IPS-18a (cell line): ENCODE data around the gene NUCB2.
"Not testable (repeated sequence)": the region's sequence is repeated elsewhere in the genome, so short reads cannot be mapped to it uniquely, and the experiment has no call there.

Experiments
- H3K27ac ChIP-seq: one replicate; pipeline ENCODE4 v1.5.1; 2013; ENCODE audit warnings: low read length
- H3K27me3 ChIP-seq: one replicate; pipeline ENCODE4 v1.6.1; 2013; ENCODE audit warnings: mild to moderate bottlenecking, low read length; ENCODE audit not compliant: control insufficient read depth, insufficient read depth
- H3K36me3 ChIP-seq: one replicate; pipeline ENCODE4 v1.6.1; 2013; ENCODE audit warnings: low read depth, low read length; ENCODE audit not compliant: control insufficient read depth
- H3K4me1 ChIP-seq: one replicate; pipeline ENCODE4 v1.6.1; 2013; ENCODE audit warnings: low read depth, low read length; ENCODE audit not compliant: control insufficient read depth
- H3K4me3 ChIP-seq: one replicate; pipeline ENCODE4 v1.5.1; 2013; ENCODE audit warnings: low read length
- H3K9ac ChIP-seq: one replicate; pipeline ENCODE4 v1.6.1; 2013; ENCODE audit warnings: mild to moderate bottlenecking, low read length, moderate library complexity
- H3K9me3 ChIP-seq: one replicate; pipeline ENCODE4 v1.6.1; 2013; ENCODE audit warnings: low read depth, low read length; ENCODE audit not compliant: control insufficient read depth

NUCB2 gene

DNA sequence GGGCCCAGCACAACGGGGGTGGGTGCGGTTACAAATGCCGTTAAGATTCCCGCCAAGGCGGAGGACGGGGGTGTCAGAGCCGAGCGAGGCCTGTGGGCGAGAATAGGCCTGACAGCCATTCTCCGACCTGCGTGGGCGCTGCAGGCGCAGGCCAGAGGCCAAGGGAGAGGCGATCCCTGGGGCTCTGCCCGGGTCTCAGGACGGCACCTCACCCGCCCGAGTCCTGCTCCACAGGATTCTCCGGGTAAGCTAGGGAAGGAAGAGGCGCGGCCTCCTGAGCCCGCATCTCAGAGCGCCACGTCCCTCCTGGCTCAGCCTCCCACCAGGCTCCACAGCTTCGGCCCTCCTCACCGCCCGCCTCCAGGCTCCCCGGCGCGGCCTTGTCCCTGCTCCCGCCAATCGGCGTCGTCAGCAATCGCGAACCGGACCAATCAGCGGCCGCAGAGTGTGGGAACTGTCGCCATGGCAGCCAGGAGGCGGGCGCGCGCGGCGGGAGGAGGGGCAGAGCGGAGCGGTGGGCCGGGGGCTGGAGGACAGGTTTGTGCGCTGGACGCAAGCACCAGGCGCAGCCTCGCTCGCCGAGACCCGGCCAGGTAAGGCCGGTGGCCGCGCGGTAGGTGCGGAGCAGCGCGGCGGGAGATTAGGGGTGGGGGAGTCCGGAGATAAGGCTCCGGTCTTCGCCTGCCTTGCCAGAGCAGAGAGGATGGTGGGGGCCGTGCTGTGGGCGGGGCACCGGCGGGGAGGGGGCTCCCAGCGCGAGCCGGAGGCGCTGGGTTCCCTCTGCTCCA lies at the start of gene NUCB2:
NUCB2 (plus strand) TSS at position 504 of the 788 bp plus-strand sequence. CDS start 18,585 bp downstream, outside the sequence.
- Histone ChIP-seq H3K36me3 (no peaks in the 10 kb centered on the region), H3K9ac (peak within 1 kb of the TSS; percentile 71), H3K27ac (no peak within 1 kb of the TSS), H3K4me3 (peak within 1 kb of the TSS; percentile 69), H3K4me1 (peaks cover 7% of the 10 kb centered on the region), H3K9me3 (no peaks in the 10 kb centered on the region), H3K27me3 (peaks cover 14% of the 10 kb centered on the region)

DNA sequence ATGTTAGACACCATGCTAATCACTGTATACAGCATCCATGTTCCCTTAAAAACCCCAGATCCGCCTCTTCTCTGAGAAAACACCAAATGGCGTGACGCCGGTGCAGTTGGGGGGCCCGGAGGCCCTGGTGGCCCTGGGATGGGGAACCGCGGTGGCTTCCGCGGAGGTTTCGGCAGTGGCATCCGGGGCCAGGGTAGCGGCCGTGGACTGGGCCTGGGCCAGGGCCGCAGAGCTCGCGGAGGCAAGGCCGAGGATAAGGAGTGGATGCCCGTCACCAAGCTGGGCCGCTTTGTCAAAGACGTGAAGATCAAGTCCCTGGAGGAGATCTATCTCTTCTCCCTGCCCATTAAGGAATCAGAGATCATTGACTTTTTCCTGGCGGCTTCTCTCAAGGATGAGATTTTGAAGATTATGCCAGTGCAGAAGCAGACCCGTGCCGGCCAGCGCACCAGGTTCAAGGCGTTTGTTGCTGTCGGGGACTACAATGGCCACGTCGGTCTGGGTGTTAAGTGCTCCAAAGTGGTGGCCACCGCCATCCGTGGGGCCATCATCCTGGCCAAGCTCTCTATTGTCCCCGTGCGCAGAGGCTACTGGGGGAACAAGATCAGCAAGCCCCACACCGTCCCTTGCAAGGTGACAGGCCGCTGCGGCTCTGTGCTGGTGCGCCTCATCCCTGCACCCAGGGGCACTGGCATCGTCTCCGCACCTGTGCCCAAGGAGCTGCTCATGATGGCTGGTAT lies 48.2 kb upstream of the NUCB2 start:
- not testable (repeated sequence) for H3K4me1 ChIP-seq, H3K4me3 ChIP-seq, H3K27me3 ChIP-seq, H3K27ac ChIP-seq, H3K9me3 ChIP-seq, H3K9ac ChIP-seq, H3K36me3 ChIP-seq

GRCh38 chr11:17229481-17230152 lies 46.9 kb upstream of the NUCB2 start:
- no peak overlapping the region for H3K9ac ChIP-seq
- no peaks in the 10 kb centered on the region for H3K36me3 ChIP-seq
- no peaks in the 10 kb centered on the region for H3K27me3 ChIP-seq
- no peak overlapping the region for H3K27ac ChIP-seq
- H3K4me3 ChIP-seq = no peak overlapping the region
- no peaks in the 10 kb centered on the region for H3K4me1 ChIP-seq
- H3K9me3 ChIP-seq = no peaks in the 10 kb centered on the region

GRCh38 chr11:17230867-17231851 lies 45.4 kb upstream of the NUCB2 start:
- Histone ChIP-seq H3K9ac (no peak overlapping the region), H3K36me3 (no peaks in the 10 kb centered on the region), H3K27me3 (no peaks in the 10 kb centered on the region), H3K9me3 (no peaks in the 10 kb centered on the region), H3K4me1 (no peaks in the 10 kb centered on the region), H3K4me3 (no peak overlapping the region), H3K27ac (no peak overlapping the region)

DNA sequence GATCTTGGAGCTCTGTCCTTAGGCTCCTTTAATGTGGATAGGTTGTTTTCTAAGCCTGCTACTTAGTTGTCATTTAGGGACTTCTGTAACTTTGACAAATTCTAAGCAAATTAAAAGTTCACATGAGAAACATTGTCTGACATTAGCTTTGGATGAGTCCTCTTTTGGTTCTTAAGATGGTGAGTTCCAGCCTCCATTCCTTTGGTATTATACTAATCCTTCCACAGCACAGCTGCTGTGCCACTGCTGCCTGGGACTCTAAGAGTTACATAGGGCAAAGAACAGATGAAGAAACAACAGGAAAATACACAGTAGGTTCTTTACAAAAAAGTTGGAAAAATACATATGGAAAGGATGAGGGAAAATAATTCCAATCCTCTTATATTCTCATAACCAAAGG lies 43.4 kb upstream of the NUCB2 start:
- Histone ChIP-seq H3K27ac (no peak overlapping the region), H3K27me3 (no peaks in the 10 kb centered on the region), H3K9me3 (no peaks in the 10 kb centered on the region), H3K4me1 (no peaks in the 10 kb centered on the region), H3K9ac (no peak overlapping the region), H3K36me3 (no peaks in the 10 kb centered on the region), H3K4me3 (no peak overlapping the region)

- H3K9me3 ChIP-seq = no peaks in the 10 kb centered on the region
- no peaks in the 10 kb centered on the region for H3K27me3 ChIP-seq
- H3K27ac ChIP-seq = no peak overlapping the region
Measured at GRCh38 chr11:17238377-17238776, 38.2 kb upstream of the NUCB2 start.

DNA sequence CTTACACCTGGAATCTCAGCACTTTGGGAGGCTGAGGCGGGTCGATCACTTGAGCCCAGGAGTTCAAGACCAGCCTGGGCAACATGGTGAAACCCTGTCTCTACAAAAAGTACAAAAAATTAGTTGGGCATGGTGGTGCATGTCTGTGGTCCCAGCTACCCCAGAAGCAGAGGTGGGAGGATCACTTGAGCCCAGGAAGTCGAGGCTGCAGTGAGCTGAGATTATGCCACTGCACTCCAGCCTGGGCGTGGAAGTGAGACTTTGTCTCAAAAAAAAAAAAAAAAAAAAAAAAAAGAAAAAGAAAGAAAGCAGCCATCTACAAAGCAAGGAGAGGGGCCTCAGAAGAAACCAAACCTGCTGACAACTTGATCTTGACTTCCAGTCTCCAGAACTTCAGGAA lies 36.6 kb upstream of the NUCB2 start:
- not testable (repeated sequence) for H3K27me3 ChIP-seq, H3K4me1 ChIP-seq, H3K27ac ChIP-seq, H3K9ac ChIP-seq, H3K9me3 ChIP-seq, H3K4me3 ChIP-seq, H3K36me3 ChIP-seq

More at GRCh38 chr11:17238377-17238776, 38.2 kb upstream of the NUCB2 start:
- Histone ChIP-seq H3K36me3 (no peaks in the 10 kb centered on the region), H3K4me3 (no peak overlapping the region), H3K4me1 (no peaks in the 10 kb centered on the region), H3K9ac (no peak overlapping the region)

- no peaks in the 10 kb centered on the region for H3K36me3 ChIP-seq
- H3K4me3 ChIP-seq = no peak overlapping the region
- no peaks in the 10 kb centered on the region for H3K4me1 ChIP-seq
- H3K27me3 ChIP-seq = no peaks in the 10 kb centered on the region
- no peak overlapping the region for H3K9ac ChIP-seq
- no peak overlapping the region for H3K27ac ChIP-seq
- no peaks in the 10 kb centered on the region for H3K9me3 ChIP-seq
Measured at GRCh38 chr11:17240780-17241179, 35.8 kb upstream of the NUCB2 start.

GRCh38 chr11:17242954-17243353 lies 33.6 kb upstream of the NUCB2 start:
- not testable (repeated sequence) for H3K9me3 ChIP-seq, H3K27me3 ChIP-seq, H3K9ac ChIP-seq, H3K27ac ChIP-seq, H3K4me1 ChIP-seq, H3K36me3 ChIP-seq, H3K4me3 ChIP-seq

- Histone ChIP-seq H3K4me3 (no peak overlapping the region), H3K36me3 (no peaks in the 10 kb centered on the region)
Measured at GRCh38 chr11:17244046-17244445, 32.5 kb upstream of the NUCB2 start.

More at GRCh38 chr11:17244046-17244445, 32.5 kb upstream of the NUCB2 start:
- Histone ChIP-seq H3K27me3 (no peaks in the 10 kb centered on the region), H3K9ac (no peak overlapping the region), H3K27ac (no peak overlapping the region), H3K4me1 (no peaks in the 10 kb centered on the region), H3K9me3 (no peaks in the 10 kb centered on the region)
